ENCODE results near the gene POFUT1. TPM values are rescaled to one million over a fixed set of nuclear protein-coding genes. Genes with fewer than 3 reads are reported as not detected.
"Not testable (repeated sequence)": the region's sequence is repeated elsewhere in the genome, so short reads cannot be mapped to it uniquely, and the experiment has no call there.

Gene POFUT1
- total RNA-seq, 4 donors from 2014 or later = 13.8 to 96.1 (median 49.6) TPM

DNA sequence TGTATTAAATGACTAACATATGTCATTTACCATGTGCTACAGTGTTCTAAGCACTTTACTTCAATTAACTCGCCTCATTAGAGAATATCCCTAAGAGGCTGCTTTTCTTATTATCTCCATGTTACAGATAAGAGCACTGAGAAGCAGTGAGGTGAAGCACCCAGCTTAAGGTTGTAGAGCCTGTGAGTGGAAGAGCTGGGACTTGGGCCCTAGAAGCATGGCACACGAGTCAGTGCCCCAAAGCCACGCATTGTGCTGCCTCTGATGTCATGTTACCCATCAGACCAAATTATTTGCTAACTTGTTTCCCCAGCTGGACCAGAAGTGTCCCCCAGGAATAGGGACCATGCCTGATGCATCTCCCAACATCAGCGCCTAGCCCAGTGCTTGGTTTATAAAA, 34.1 kb downstream of the POFUT1 start:
- DNase-seq = no peak
- 94% methylated on average over 4 of the region's 4 CpGs; no CpG with 5 or more reads in 1 of the 2 donors for WGBS, 2 donors (ENCODE audit: low coverage in 1 of 2)
- Histone ChIP-seq H3K9me3 (no peaks in the 10 kb centered on the region), H3K4me1 (peaks cover 0 to 10% (median 2%) of the 10 kb centered on the region in 4 donors), H3K4me3 (no peak overlapping the region), H3K27ac (no peak overlapping the region), H3K36me3 (no peaks in the 10 kb centered on the region), H3K27me3 (no peaks in the 10 kb centered on the region)
- in situ Hi-C loops (cut with MboI; ENCODE audit: low pct_ligation_motif_present in 1 of 4, low pct_unique_long_range_greater_than_20kb in 1 of 4, low sequenced_read_pairs in 3 of 4) = no loop called here
- intact Hi-C loops (cut with DNase I; ENCODE audit: low total_unique reads) = no loop called here
- TF ChIP-seq POLR2A (IDR thresholded peaks at IDR 0.05) (no peak), POLR2AphosphoS5 (IDR thresholded peaks at IDR 0.05) (no peak), EP300 (IDR thresholded peaks at IDR 0.05; ENCODE audit: low read depth) (no peak)

DNA sequence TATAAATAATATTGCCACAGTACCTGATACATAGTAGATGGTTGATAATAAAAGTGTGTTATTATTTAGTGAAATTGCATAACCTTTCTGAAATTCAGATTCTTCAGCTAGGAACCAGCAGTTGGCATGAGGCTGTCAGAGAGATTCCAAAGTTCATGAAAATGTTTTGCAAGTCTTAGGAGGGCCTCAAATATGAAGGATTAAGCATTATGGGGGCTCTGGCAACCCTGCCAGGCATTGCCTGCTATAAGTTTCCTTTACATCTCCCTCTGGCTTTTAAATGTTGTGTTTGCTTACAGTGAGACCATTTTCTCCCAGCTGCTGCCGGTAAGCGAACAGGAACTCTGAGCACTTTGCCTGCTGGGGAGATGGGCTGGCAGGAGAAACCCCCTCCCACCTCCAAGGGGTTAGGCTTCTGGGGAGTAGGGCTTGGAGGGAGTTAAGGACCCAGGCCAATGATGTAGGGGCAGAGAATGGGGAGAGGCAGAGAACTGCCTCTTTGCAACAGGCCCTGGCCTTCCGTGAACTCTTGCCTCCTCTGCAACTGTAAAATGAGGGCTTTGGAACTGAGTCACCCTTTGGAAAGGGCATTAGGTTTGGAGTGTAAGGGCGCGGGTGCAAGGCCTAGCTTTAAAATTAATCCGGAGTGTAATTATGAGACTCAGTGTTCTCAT, 36.6 kb downstream of the POFUT1 start:
- in situ Hi-C loops (cut with MboI; ENCODE audit: low pct_ligation_motif_present in 1 of 4, low pct_unique_long_range_greater_than_20kb in 1 of 4, low sequenced_read_pairs in 3 of 4) = no loop called here
- no peak for DNase-seq
- Histone ChIP-seq H3K4me3 (no peak overlapping the region), H3K27me3 (no peaks in the 10 kb centered on the region), H3K9me3 (no peaks in the 10 kb centered on the region), H3K36me3 (no peaks in the 10 kb centered on the region), H3K27ac (no peak overlapping the region), H3K4me1 (no peaks in the 10 kb centered on the region)
- WGBS, 2 donors (ENCODE audit: low coverage in 1 of 2) = 83 to 90% methylated on average over 4 to 6 of the region's 6 CpGs
- intact Hi-C loops (cut with DNase I; ENCODE audit: low total_unique reads) = no loop called here
- no peak for TF ChIP-seq EP300 (IDR thresholded peaks at IDR 0.05; ENCODE audit: low read depth)
- TF ChIP-seq POLR2AphosphoS5 (IDR thresholded peaks at IDR 0.05) = no peak
- TF ChIP-seq POLR2A (IDR thresholded peaks at IDR 0.05) = no peak
- TF ChIP-seq, protein P1, sequence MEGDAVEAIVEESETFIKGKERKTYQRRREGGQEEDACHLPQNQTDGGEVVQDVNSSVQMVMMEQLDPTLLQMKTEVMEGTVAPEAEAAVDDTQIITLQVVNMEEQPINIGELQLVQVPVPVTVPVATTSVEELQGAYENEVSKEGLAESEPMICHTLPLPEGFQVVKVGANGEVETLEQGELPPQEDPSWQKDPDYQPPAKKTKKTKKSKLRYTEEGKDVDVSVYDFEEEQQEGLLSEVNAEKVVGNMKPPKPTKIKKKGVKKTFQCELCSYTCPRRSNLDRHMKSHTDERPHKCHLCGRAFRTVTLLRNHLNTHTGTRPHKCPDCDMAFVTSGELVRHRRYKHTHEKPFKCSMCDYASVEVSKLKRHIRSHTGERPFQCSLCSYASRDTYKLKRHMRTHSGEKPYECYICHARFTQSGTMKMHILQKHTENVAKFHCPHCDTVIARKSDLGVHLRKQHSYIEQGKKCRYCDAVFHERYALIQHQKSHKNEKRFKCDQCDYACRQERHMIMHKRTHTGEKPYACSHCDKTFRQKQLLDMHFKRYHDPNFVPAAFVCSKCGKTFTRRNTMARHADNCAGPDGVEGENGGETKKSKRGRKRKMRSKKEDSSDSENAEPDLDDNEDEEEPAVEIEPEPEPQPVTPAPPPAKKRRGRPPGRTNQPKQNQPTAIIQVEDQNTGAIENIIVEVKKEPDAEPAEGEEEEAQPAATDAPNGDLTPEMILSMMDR (IDR thresholded peaks at IDR 0.05) = no peak

DNA sequence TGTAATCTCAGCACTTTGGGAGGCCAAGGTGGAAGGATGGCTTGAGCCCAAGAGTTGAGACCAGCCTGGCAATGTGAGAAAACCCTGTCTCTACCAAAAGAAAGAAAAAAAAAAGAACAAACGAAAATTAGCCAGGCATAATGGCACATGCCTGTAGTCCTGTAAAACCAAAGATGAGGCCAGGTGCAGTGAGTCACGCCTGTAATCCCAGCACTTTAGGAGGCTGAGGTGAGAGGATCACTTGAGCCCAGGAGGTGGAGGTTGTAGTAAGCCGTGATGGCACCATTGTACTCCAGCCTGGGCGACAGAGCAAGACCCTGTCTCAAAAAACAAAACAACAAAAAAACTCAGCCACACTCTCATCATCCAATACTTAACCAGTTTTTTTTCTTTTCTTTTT, 37.3 kb downstream of the POFUT1 start:
- H3K9me3 ChIP-seq = no peaks in the 10 kb centered on the region
- no peak for DNase-seq
- no peaks in the 10 kb centered on the region for H3K36me3 ChIP-seq
- H3K27me3 ChIP-seq = no peaks in the 10 kb centered on the region
- H3K4me1 ChIP-seq = no peaks in the 10 kb centered on the region
- 79 to 83% methylated on average over 4 of the region's 4 CpGs for WGBS, 2 donors (ENCODE audit: low coverage in 1 of 2)
- in situ Hi-C loops (cut with MboI; ENCODE audit: low pct_ligation_motif_present in 1 of 4, low pct_unique_long_range_greater_than_20kb in 1 of 4, low sequenced_read_pairs in 3 of 4) = no loop called here
- intact Hi-C loops (cut with DNase I; ENCODE audit: low total_unique reads) = no loop called here
- TF ChIP-seq POLR2AphosphoS5 (IDR thresholded peaks at IDR 0.05) = no peak
- no peak for TF ChIP-seq EP300 (IDR thresholded peaks at IDR 0.05; ENCODE audit: low read depth)
- TF ChIP-seq, protein P1 (IDR thresholded peaks at IDR 0.05) = no peak
- no peak for TF ChIP-seq POLR2A (IDR thresholded peaks at IDR 0.05)
- no peak overlapping the region for H3K27ac ChIP-seq
- no peak overlapping the region for H3K4me3 ChIP-seq

DNA sequence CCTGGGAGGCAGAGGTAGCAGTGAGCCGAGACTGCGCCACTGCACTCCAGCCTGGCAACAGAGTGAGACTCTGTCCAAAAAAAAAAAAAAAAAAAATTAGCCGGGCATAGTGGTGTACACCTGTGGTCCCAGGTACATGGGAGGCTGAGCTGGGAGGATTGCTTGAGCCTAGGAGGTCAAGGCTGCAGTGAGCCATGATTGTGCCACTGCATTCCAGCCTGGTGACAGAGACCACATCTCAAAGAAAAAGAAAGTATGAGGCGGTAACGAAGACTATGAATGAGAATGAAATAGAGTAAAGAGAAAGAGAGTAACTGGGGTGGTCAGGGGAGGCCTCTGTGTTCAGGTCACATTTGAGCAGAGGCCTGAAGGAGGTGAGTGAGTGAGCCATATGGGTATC, 38.5 kb downstream of the POFUT1 start:
- H3K36me3 ChIP-seq; H3K4me1 ChIP-seq; H3K27me3 ChIP-seq; H3K27ac ChIP-seq; H3K9me3 ChIP-seq; DNase-seq; H3K4me3 ChIP-seq; in situ Hi-C loops (cut with MboI; ENCODE audit: low pct_ligation_motif_present in 1 of 4, low pct_unique_long_range_greater_than_20kb in 1 of 4, low sequenced_read_pairs in 3 of 4); intact Hi-C loops (cut with DNase I; ENCODE audit: low total_unique reads): not testable (repeated sequence)
- WGBS, 2 donors (ENCODE audit: low coverage in 1 of 2) = 96 to 100% methylated on average over 2 to 5 of the region's 5 CpGs

DNA sequence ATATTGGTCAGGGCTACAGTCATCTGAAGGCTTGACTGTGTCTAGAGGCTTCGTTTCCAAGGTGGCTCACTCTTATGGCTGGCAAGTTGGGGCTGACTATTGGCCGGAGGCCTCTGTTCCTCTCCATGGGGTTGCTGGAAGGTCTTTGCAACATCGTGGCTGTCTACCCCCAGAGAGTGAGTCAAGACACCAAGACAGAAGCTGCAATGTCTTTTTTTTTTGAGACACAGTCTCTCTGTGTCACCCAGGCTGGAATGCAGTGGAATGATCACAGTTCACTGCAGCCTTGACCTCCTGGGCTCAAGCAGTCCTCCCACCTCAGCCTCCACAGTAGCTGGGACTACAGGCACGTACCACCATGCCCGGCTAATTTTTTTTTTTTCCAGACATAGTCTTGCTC, 40.4 kb downstream of the POFUT1 start:
- Histone ChIP-seq H3K27me3 (no peaks in the 10 kb centered on the region), H3K27ac (no peak overlapping the region), H3K4me3 (no peak overlapping the region), H3K36me3 (no peaks in the 10 kb centered on the region), H3K4me1 (no peaks in the 10 kb centered on the region), H3K9me3 (no peaks in the 10 kb centered on the region)
- TF ChIP-seq EP300 (IDR thresholded peaks at IDR 0.05; ENCODE audit: low read depth) (no peak), POLR2AphosphoS5 (IDR thresholded peaks at IDR 0.05) (no peak), POLR2A (IDR thresholded peaks at IDR 0.05) (no peak)
- TF ChIP-seq, protein P1 (IDR thresholded peaks at IDR 0.05) = no peak
- in situ Hi-C loops (cut with MboI; ENCODE audit: low pct_ligation_motif_present in 1 of 4, low pct_unique_long_range_greater_than_20kb in 1 of 4, low sequenced_read_pairs in 3 of 4) = no loop called here
- DNase-seq = no peak
- intact Hi-C loops (cut with DNase I; ENCODE audit: low total_unique reads) = no loop called here
- 90 to 93% methylated on average over 3 to 5 of the region's 5 CpGs for WGBS, 2 donors (ENCODE audit: low coverage in 1 of 2)

Data from transverse colon (tissue), 4 donors.